Measurements from ENCODE around the gene CYBRD1.
"Not testable (repeated sequence)": the region's sequence is repeated elsewhere in the genome, so short reads cannot be mapped to it uniquely, and the experiment has no call there.

CYBRD1 gene

DNA sequence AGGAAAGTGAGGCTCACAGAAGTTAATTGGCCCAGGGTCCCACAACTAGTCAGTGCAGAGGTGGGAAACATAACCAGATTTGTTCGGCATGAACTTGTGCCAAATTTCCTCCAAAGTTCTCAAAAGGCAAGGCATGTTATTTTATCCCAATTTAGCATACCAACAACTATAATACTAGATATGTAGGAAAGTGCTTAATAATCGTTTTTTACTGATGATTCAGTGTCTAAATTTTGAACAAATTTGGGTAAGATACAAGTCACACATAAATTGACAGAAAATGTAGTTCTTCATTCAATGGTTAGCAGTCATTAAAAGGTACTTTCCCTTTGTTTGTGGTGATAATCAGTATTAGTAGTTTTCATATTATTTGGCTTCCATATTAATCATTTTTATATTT lies 38.5 kb upstream of the CYBRD1 start:
- no peak overlapping the region for H3K27ac ChIP-seq
- TF ChIP-seq, protein P1, sequence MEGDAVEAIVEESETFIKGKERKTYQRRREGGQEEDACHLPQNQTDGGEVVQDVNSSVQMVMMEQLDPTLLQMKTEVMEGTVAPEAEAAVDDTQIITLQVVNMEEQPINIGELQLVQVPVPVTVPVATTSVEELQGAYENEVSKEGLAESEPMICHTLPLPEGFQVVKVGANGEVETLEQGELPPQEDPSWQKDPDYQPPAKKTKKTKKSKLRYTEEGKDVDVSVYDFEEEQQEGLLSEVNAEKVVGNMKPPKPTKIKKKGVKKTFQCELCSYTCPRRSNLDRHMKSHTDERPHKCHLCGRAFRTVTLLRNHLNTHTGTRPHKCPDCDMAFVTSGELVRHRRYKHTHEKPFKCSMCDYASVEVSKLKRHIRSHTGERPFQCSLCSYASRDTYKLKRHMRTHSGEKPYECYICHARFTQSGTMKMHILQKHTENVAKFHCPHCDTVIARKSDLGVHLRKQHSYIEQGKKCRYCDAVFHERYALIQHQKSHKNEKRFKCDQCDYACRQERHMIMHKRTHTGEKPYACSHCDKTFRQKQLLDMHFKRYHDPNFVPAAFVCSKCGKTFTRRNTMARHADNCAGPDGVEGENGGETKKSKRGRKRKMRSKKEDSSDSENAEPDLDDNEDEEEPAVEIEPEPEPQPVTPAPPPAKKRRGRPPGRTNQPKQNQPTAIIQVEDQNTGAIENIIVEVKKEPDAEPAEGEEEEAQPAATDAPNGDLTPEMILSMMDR (conservative IDR thresholded peaks at IDR 0.05), result no peak

DNA sequence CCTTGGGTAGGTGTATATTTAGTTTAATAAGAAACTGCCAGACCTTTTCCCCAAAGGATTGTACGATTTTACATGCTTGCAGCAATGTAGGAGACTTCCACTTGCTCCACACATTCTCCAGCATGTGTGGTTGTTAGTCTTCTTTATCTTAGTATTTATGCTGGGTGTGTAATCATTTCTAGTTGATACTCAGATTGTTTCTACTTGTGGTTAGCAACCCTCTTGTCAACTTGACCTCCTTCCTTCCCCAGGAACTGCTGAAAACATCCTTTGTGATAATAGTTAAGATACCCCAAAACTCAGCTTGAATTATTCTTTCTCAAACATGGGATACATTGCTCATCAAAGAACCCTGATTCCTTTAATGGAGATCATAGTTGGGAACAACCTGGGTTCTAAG lies 37.2 kb upstream of the CYBRD1 start:
- TF ChIP-seq, protein P1 (conservative IDR thresholded peaks at IDR 0.05), result no peak
- H3K27ac ChIP-seq, result no peak overlapping the region

DNA sequence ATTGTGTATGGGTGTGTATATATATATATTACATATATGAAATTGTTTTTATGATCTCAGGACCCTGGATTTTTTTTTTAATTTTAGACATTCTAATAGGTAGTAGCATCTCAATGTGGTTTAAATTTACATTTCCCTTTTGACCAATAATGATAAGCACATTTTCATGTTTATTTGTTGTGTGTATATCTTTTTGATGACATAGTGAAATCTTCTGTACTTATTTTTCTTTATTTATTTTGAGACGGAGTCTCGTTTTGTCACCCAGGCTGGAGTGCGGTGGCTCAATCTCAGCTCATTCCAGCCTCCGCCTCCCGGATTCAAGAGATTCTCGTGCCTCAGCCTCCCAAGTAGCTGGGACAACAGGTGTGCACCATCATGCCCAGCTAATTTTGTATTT lies 35.1 kb upstream of the CYBRD1 start:
- TF ChIP-seq, protein P1 (conservative IDR thresholded peaks at IDR 0.05), result no peak
- H3K27ac ChIP-seq, result no peak overlapping the region

DNA sequence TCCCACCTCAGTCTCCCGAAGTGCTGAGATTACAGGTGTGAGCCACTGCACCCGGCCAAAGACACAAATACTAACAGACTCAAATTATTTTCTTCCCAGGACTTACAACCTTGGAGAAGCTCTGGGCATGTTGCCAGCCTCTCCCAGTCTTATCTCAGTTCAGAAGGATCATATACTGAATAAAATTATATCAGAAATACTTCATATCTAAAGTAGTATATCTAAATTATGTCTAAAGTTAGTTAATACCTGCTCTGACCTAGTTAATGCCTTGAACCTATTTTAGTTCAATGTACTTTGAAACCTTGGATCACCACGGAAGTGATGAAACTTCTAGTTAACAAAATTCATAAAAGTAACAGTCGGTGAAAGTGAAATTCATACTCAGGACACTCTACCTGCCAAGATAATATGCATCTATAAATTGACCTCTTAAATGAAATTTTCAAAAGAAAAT lies 34.4 kb upstream of the CYBRD1 start:
- TF ChIP-seq, protein P1 (conservative IDR thresholded peaks at IDR 0.05), result no peak
- H3K27ac ChIP-seq, result no peak overlapping the region

DNA sequence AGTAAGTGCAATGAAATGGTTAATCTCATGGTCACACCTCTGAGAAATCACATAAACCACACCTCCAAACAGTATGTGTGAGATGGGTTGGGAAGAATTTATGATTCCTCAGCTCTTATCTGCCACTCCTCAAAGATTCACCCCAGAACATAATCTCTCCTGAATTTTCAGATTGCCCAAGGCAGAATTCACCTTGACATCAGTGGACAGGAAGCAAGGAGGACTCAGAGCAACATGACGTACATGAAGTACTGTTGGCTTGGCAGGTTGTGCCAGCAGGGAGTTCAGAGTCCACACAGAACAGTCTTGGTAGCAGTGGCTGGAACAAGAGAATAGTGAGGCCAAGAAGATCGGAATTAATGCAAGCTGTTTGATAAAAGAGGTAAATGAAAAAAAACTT lies 31.7 kb upstream of the CYBRD1 start:
- TF ChIP-seq, protein P1 (conservative IDR thresholded peaks at IDR 0.05), result no peak

DNA sequence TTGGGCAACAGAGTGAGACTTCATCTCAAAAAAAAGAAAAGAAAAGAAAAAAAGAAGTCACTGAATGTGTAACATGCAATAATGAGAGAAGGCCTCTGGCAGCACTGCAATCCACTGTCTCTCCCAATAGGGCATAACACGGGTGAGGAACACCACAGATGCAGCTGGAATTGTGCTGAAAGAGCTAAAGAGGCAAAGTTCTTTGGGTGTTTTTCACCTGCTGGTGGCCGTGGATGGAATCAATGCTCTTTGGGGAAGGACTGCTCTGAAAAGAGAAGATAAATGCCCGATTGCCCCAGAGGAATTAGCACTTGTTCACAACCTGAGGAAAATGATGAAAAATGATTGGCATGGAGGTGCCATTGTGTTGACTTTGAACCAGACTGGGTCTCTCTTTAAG lies 31.0 kb upstream of the CYBRD1 start:
- no peak overlapping the region for H3K27ac ChIP-seq
- TF ChIP-seq, protein P1 (conservative IDR thresholded peaks at IDR 0.05), result no peak

More for the DNA sequence above, 31.7 kb upstream of the CYBRD1 start:
- no peak overlapping the region for H3K27ac ChIP-seq

DNA sequence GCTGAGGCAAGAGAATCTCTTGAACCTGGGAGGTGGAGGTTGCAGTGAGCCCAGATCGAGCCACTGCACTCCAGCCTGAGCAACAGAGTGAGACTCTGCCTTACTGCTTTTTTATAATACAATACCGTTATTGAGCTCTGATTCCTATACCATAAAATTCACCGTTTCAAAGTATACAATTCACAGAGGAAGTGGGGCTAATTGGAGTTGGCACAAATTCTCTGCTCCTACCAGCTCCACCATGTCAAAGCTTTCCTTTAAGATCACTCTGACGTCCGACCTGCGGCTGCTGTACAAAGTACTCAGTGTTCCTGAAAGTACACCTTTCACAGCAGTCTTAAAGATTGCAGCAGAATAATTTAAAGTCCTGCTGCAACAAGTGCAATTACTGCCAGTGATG lies 29.6 kb upstream of the CYBRD1 start:
- no peak overlapping the region; the same call in 1 of the 2 replicates for H3K27ac ChIP-seq
- TF ChIP-seq, protein P1 (conservative IDR thresholded peaks at IDR 0.05), result no peak

DNA sequence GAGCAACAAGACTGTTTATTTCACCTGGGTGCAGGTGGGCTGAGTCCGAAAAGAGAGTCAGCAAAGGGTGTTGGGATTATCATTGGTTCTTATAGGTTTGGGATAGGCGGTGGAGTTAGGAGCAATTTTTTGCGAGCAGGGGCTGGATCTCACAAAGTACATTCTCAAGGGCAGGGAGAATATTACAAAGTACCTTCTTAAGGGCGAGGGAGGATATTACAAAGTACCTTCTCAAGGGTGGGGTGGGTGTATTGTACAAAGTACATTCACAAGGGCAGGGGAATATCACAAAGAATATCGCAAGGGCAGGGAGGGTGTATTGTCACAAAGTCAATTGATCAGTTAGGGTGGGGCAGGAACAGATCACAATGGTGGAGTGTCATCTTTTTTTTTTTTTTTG lies 24.6 kb upstream of the CYBRD1 start:
- H3K27ac ChIP-seq, result not testable (repeated sequence)

Measured in VCaP (cell line).